ENCODE results near the gene ACIN1. TPM values are rescaled to one million over a fixed set of nuclear protein-coding genes. Genes with fewer than 3 reads are reported as not detected.
"Not testable (repeated sequence)": the region's sequence is repeated elsewhere in the genome, so short reads cannot be mapped to it uniquely, and the experiment has no call there.

Gene ACIN1
- total and polyA plus RNA-seq, 2 of the 13 experiments (the other 11 are each of a cell fraction or from before 2014, with no cell fraction given), result 165 to 183 TPM

- intact Hi-C loops (cut with micrococcal nuclease; ENCODE audit: unreplicated experiment); H3K27ac ChIP-seq (ENCODE audit: extremely low read length, insufficient read depth, low read length); BruUV-seq (replicated peaks); in situ Hi-C loops (cut with HindIII; ENCODE audit: extremely low pct_ligation_motif_present, low pct_unique_long_range_greater_than_20kb); H3K79me2 ChIP-seq (ENCODE audit: insufficient read depth, low read length); H4K20me1 ChIP-seq (ENCODE audit: insufficient read depth, low read length); H2AFZ ChIP-seq (ENCODE audit: low read length); H3K27me3 ChIP-seq (ENCODE audit: control insufficient read depth in 1 of 2, insufficient read depth in 2 of 2, low read length in 2 of 2); H3K9me3 ChIP-seq (ENCODE audit: low read length); FAIRE-seq; H3K4me3 ChIP-seq (replicated peaks in 1 of 3; ENCODE audit: insufficient read depth in 1 of 3, low read depth in 2 of 3, low read length in 3 of 3); ATAC-seq; H3K4me2 ChIP-seq (ENCODE audit: low read depth, low read length); CTCF ChIA-PET (ENCODE audit: low intra/inter-chr PET ratio, low total read pairs); H3K9ac ChIP-seq (ENCODE audit: insufficient read depth, low read depth, low read length); H3K36me3 ChIP-seq (replicated peaks in 1 of 2; ENCODE audit: control insufficient read depth in 1 of 2, insufficient read depth in 2 of 2, low read length in 2 of 2); DNase-seq (ENCODE audit: low spot score): not testable (repeated sequence)
- 45% methylated on average over 5 of the region's 5 CpGs for WGBS (ENCODE audit: low lambda C conversion rate)
- H3K4me1 ChIP-seq (ENCODE audit: insufficient read depth, low read length), result peaks cover 34% of the 10 kb centered on the region
- POLR2A ChIA-PET, result interaction anchor here (1.0 to 3.7 kb wide), 7 partner anchors 9 to 84 kb away, joined by 3 to 17 read pairs (median 6); partner anchors contain the start of genes ACIN1, C14orf119 and PRMT5
- TF ChIP-seq YEATS4 (CRISPR knock-in tag; IDR thresholded peaks at IDR 0.05; ENCODE audit: borderline replicate concordance) (0 out of 2 replicates have a peak, but pooled peaks have one; percentile 30), NFYB (CRISPR knock-in tag; IDR thresholded peaks at IDR 0.05) (0 out of 2 replicates have a peak, but pooled peaks have one; percentile 11), NFKB2 (CRISPR knock-in tag; IDR thresholded peaks at IDR 0.05; ENCODE audit: borderline replicate concordance) (peak; percentile 51; the same call in 1 of the 2 replicates), ADNP (CRISPR knock-in tag; IDR thresholded peaks at IDR 0.05) (0 out of 2 replicates have a peak, but pooled peaks have one; percentile 54), CHD4 (IDR thresholded peaks at IDR 0.05; ENCODE audit: borderline replicate concordance, low read length) (0 out of 2 replicates have a peak, but pooled peaks have one; percentile 54), ZGPAT (CRISPR knock-in tag; IDR thresholded peaks at IDR 0.05) (0 out of 2 replicates have a peak, but pooled peaks have one; percentile 7), MED8 (CRISPR knock-in tag; IDR thresholded peaks at IDR 0.05; ENCODE audit: insufficient replicate concordance) (peak; percentile 43), ZNF605 (CRISPR knock-in tag; IDR thresholded peaks at IDR 0.05) (peak; percentile 50; the same call in 1 of the 2 replicates), ZNF777 (CRISPR knock-in tag; IDR thresholded peaks at IDR 0.05) (peak; percentile 29; the same call in 1 of the 2 replicates), ZNF850 (CRISPR knock-in tag; conservative IDR thresholded peaks at IDR 0.05) (0 out of 2 replicates have a peak, but pooled peaks have one; percentile 57), ZMYM2 (CRISPR knock-in tag; IDR thresholded peaks at IDR 0.05) (peak; percentile 79), SALL2 (CRISPR knock-in tag; IDR thresholded peaks at IDR 0.05) (0 out of 2 replicates have a peak, but pooled peaks have one; percentile 26)
Observed at GRCh38 chr14:23013749-23014054, 81.2 kb downstream of the ACIN1 start.

All from HepG2 (cell line).